Testis (tissue), 2 donors: ENCODE data around the gene ABCA8.

Experiments used
- POLR2A ChIP-seq: fragments of 450-650 bp; IDR thresholded peaks from one replicate; pipeline ENCODE4 v1.6.1; 2017; ENCODE audit warnings: antibody characterized with exemption, mild to moderate bottlenecking, moderate library complexity
- TF ChIP-seq, protein P1 (sequence below), 3 experiments: fragments of 450-650 bp in 2 of 3; fragments of 200-600 bp in 1 of 3; sonication (generic) in 1 of 3; IDR thresholded peaks; one replicate each; pipeline ENCODE4 v1.5.1; 2016 to 2019; ENCODE audit warnings: antibody characterized with exemption in 3 of 3, mild to moderate bottlenecking in 2 of 3, moderate library complexity in 1 of 3

DNA sequence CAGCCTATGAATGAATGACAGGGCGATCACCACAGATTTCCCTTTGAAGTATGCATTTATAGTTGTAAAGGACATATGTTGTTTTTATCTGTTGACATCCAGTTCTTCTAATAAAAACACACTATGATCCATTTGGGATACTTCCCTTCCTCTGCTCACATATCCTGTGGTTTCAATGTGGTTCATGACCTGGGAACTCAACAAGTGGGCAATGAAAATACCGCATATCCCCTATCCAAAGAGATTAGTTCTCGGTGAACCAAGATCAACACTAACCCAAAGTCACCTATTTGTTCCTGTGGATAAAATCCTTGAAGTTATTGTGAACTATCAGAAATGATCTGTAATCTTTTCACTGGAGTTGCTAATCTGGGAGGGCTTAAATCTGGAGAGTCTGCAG is 16.0 kb downstream of the ABCA8 start:
- TF ChIP-seq, protein P1, sequence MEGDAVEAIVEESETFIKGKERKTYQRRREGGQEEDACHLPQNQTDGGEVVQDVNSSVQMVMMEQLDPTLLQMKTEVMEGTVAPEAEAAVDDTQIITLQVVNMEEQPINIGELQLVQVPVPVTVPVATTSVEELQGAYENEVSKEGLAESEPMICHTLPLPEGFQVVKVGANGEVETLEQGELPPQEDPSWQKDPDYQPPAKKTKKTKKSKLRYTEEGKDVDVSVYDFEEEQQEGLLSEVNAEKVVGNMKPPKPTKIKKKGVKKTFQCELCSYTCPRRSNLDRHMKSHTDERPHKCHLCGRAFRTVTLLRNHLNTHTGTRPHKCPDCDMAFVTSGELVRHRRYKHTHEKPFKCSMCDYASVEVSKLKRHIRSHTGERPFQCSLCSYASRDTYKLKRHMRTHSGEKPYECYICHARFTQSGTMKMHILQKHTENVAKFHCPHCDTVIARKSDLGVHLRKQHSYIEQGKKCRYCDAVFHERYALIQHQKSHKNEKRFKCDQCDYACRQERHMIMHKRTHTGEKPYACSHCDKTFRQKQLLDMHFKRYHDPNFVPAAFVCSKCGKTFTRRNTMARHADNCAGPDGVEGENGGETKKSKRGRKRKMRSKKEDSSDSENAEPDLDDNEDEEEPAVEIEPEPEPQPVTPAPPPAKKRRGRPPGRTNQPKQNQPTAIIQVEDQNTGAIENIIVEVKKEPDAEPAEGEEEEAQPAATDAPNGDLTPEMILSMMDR (IDR thresholded peaks at IDR 0.05), result no peak
- TF ChIP-seq POLR2A, result no peak
